SK-N-DZ (cell line): ENCODE measurements around the gene BTBD19. TPM values are rescaled to one million over a fixed set of nuclear protein-coding genes. Genes with fewer than 3 reads are reported as not detected.
"Not testable (repeated sequence)": the region's sequence is repeated elsewhere in the genome, so short reads cannot be mapped to it uniquely, and the experiment has no call there.

Experiments used
- DNase-seq: peaks from one replicate; pipeline ENCODE4 v3.0.0-alpha.2; 2015; ENCODE audit warnings: low spot score
- polyA plus RNA-seq, 2 experiments: library from polyadenylated mRNA; depleted of rRNA; stranded (reverse); fragments of >200 nt; gene quantifications; 2 replicates each; pipeline ENCODE4 v1.2.3, GENCODE V29; 2014

The BTBD19 gene, protein sequence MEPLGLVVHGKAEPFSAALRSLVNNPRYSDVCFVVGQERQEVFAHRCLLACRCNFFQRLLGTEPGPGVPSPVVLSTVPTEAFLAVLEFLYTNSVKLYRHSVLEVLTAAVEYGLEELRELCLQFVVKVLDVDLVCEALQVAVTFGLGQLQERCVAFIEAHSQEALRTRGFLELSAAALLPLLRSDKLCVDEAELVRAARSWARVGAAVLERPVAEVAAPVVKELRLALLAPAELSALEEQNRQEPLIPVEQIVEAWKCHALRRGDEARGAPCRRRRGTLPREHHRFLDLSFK
- 0.53 and 0.97 TPM in 2 replicates for polyA plus RNA-seq (2014; cell fraction: cytosol; rRNA removed)
- 1.5 and 2.5 TPM in 2 replicates for polyA plus RNA-seq (2014; cell fraction: nucleus; rRNA removed)

DNA sequence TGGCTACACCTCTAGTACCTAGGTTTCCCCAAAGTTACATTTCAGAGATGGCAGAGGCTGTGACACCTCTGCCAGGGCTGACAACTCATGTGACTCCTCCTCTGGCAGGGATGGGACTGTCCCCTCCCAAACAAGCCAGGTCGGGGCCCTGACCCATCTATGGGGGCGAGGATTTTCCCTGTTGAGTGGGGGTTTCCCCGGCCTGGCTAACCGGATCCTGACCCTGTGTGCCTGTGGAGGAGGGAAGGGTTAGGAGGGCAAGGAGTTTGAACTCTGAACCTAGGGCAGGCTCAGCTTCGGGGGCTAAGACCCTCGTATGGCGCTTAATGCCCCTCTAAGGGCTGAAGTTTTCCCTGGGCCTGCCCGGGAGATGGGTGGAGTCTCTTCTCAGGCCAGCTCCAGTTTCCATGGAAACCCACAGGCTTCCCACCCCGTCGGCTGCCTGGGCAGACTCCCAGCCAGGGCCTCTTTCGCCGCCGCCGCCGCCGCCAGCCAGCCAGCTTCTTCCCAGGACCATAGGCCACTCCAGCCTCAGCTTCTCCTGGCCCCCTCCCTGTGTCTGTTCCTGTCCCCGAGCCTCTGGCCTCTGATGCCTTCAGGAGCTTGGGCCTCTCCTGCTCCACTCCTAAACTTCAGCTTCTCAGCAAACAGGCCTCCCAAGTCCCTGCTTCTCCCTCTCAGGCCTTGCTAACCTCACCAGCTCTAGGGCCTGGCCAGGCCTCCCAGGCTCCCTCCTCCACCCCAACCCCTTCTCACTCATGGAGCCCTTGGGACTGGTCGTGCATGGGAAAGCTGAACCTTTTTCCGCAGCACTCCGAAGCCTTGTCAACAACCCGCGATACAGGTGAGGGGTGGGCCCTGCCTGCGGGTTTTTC lies at the start of gene BTBD19:
Gene BTBD19, plus strand, starts transcription at position 461 of the 875 bp plus-strand sequence. Its CDS starts 298 bp downstream, at position 759.
- peak; percentile 77 for DNase-seq

DNA sequence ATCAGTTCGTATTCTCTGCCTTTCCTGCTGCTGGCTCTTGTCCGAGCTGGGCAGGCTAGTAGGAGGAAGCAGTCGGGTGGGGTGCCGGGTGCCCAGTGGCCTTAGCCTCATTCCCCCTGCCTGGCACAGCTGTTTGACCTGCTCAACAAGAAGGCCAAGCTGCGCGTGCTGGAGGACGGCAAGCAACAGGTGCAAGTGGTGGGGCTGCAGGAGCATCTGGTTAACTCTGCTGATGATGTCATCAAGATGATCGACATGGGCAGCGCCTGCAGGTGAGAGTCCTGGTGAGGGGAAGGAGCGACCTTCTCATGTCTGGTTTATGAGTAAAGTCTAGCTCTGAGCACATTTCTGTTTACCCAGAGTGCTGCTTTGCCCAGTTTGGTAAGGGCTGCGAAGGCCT lies 49.2 kb upstream of the BTBD19 start:
- no peak for DNase-seq

DNA sequence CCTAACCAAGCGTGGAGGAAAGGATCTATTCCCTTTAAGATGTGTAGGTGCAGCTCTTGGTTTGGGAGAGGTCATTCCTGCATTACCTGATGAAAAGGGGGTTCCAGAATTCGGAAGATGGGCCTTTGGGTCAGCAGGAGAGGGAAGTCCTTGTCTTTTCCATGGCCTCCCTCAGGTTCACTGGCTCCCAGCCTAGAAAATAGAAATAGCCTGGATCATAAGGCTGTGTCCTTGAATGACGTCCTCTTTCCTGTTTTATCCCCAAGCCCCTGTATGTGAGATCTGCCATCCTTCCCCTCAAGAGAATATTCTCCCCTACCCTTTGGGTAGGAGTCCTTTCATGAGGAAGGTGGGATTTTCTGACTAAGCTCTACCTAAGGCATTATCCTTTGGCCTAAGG lies 47.4 kb upstream of the BTBD19 start:
- DNase-seq, result no peak

DNA sequence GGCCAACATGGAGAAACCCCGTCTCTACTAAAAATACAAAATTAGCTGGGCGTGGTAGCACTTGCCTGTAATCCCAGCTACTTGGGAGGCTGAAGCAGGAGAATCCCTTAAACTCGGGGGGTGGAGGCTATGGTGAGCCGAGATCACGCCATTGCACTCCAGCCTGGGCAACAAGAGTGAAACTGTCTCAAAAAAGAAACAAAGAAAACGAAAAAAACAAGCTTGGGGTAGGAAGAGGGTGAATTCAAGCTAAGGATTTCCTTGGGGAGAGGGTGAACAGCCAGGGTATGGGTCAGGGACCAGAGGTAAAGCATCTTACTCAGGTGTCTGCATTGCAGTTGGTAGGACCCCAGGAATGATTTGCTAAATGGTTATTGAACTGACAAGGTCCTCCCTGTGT lies 41.9 kb upstream of the BTBD19 start:
- DNase-seq, result not testable (repeated sequence)

DNA sequence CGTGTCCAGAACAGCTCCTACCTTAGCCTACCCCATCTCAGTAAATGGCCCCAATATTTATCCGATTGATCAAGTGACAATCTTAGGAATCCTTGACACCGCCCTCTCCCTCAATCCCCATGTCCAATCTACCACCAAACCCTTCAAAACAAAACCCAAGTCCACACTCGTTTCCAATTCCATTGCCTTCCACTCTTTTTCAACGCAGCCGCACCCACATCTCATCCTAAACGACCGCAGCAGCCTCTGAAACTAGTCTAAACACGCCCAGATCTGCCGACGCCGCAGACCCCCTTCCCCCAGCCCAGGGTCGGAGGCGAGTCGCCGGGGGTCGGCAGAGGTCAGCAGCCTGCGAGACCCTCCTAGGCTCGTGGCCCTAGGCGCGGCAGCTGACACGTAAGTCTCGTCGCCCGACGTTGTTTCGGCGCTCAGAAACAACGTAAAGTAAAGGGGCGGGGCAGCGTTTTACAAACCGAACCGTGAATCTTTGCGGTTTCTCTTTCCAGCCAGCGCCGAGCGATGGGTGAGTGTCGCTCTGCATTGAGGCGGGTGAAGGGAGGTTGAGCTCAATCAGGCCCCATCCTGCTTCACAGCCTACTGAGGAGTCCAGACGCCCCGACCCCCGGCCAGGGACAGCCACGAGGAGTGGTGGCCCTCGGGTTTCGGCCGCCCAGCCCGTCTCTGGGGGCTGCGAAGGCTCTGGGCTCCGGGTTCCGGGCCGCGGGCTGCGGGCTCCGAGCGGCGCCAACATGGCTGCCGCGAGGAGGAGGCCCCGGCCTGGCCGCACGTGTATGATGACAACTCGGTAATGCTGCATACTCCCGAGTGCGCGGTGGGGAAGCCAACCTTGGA lies 33.0 kb upstream of the BTBD19 start, which contains the start of gene RPS8:
Gene RPS8, plus strand, starts transcription at position 463 of the 852 bp plus-strand sequence. Its CDS starts 57 bp downstream, at position 520.
- peak; percentile 93 for DNase-seq

DNA sequence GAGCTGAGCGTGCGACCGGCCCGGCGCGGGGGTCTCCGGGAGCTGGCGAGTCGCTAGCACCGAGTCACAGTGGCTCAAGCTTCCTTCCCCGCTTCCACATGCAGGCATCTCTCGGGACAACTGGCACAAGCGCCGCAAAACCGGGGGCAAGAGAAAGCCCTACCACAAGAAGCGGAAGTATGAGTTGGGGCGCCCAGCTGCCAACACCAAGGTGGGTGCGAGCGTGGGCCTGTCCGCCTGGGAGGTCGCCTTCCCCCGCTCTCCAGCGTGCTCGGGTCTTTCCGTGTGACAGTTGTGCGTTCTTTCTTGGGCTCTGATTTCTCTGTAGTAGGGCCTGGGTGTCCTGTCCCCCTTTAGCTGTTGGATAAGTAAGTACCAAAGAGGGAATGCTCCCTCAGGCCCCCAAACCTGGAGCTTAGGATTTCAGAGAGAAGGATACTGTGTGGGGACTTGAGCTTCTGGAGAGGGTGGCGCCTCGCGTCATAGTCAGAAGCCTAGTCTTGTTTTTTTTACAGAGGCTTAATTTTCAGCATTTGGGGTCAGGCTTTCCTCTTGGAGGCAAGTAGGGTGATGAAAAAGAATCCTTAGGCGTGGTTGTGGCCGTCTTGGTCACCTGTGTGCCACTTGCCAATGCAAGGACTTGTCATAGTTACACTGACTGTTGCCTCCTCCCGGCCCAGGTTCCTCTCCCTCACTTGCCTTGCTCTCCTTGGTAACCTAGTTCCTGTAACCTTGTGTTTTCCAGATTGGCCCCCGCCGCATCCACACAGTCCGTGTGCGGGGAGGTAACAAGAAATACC lies 32.2 kb upstream of the BTBD19 start:
- no peak for DNase-seq

DNA sequence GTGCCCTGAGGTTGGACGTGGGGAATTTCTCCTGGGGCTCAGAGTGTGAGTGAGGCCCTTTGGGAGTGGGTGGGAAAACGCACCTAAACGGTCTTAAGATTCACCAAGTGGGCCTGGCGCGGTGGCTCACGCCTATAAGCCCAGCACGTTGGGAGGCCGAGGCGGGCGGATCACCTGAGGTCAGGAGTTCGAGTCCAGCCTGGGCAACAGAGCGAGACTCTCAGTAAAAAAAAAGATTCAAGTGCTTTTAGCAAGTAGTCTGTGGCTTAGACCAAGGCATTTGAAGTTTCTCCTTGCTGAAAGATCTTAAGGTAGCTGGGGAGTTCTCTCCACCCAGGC lies 31.6 kb upstream of the BTBD19 start:
- DNase-seq, result no peak

DNA sequence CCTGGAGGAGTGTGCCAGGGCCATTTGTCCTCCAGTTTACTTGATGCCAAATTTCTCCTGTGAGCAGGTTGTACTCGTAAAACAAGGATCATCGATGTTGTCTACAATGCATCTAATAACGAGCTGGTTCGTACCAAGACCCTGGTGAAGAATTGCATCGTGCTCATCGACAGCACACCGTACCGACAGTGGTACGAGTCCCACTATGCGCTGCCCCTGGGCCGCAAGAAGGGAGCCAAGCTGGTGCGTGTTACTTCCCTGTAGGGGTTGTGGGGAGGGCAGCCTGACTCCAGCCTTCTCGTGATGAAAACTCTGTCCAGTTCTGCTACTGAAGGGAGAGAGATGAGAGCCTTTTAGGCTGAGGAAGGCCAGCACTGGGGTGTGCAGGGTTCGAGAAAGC lies 30.8 kb upstream of the BTBD19 start:
- no peak for DNase-seq

DNA sequence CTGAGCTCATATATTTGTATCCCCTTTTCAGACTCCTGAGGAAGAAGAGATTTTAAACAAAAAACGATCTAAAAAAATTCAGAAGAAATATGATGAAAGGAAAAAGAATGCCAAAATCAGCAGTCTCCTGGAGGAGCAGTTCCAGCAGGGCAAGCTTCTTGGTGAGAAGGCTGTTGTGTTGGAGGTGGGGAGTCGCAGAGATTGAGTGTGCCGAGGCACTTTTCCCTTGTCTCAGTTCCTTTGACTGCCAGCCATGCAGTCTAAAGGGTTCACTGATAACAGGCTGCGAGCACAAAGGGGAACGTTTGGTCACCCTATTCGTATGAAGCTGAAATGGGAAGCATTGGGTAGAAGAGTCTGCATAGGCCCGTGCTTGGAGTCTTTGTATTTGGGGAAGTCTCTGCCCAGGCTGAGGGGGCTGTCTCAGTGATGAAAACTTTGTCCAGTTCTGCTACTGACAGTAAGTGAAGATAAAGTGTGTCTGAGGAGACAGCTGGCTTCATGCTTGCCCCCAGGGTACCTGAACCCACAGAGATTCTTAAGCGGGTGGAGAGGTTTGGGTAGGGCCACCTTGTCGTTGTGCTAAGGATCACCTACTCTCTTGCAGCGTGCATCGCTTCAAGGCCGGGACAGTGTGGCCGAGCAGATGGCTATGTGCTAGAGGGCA lies 30.2 kb upstream of the BTBD19 start:
- DNase-seq, result no peak

DNA sequence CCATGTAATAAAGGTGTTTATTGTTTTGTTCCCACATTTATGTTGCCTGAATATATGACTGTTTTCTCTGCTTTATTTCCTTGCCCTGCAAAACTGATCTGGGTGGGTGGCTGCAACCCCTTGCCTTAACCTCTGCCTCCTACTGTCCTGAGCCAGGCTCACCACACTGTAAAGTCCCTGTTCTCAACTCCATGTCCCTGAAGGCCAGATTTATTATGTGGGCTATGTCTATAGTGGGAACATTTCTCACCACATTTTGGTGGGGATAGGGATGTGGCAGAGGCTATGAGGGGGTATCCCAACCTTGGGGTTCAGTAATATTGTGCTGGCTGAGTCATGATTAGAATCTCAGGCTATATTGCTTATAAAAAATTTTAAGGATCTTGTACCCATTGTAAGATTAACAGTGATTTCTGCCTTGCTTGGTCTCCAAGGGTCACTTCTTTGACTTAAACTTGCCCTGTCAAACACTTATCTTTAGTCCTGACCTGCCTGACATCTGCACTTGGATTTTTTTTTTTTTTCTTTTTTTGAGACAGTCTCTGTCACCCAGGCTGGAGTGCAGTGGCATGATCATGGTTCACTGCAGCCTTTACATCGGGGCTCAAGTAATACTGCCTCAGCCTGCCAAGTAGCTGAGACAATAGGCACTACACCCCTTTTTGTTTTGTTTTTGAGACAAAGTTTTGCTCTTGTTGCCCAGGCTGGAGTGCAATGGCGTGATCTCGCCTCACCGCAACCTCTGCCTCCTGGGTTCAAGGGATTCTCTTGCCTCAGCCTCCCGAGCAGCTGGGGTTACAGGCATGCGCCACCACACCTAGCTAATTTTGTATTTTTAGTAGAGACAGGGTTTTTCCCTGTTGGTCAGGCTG lies 29.4 kb upstream of the BTBD19 start:
- no peak for DNase-seq

DNA sequence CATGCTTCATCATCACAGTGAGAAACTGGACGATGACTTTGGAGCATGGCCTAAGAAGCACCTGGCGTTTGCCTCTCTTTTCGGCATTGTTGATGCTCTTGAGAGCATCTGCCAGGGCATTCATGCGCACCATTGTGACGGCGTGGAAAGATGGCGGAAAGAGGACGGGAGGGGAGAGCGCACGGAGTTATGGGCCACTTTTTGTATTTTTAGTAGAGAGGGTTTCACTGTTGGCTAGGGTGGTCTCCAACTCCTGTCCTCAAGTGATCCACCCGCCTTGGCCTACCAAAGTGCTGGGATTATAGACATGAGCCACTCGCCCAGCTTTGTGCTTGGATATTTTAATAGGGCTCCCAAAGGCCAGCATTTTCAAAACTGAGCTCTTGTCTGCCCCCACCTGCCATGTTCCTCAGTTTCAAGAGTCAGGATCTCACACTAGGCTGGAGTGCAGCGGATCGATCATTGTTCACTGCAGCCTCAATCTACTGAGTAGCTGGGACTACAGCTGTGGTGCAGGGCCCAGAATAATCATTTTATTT lies 27.7 kb upstream of the BTBD19 start:
- DNase-seq, result no peak

DNA sequence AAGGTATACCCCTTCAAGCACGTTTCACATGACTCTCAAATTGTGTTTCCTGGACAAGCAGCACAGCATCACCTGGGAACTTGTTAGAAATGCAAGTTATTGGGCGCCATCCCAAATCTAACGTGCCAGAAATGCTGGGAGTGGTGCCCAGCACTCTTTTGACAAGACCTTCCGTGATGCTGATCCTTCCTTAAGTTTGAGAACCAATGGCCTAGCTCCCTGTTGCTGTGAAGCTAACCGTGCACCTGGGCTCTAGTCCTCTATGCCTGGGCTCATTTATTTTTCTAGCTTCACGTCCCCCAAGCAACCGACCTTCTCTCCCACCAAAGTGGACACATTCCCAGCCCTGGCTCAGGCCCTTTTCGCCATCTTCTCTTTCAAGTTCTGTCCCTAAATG lies 24.6 kb upstream of the BTBD19 start:
- DNase-seq, result no peak

DNA sequence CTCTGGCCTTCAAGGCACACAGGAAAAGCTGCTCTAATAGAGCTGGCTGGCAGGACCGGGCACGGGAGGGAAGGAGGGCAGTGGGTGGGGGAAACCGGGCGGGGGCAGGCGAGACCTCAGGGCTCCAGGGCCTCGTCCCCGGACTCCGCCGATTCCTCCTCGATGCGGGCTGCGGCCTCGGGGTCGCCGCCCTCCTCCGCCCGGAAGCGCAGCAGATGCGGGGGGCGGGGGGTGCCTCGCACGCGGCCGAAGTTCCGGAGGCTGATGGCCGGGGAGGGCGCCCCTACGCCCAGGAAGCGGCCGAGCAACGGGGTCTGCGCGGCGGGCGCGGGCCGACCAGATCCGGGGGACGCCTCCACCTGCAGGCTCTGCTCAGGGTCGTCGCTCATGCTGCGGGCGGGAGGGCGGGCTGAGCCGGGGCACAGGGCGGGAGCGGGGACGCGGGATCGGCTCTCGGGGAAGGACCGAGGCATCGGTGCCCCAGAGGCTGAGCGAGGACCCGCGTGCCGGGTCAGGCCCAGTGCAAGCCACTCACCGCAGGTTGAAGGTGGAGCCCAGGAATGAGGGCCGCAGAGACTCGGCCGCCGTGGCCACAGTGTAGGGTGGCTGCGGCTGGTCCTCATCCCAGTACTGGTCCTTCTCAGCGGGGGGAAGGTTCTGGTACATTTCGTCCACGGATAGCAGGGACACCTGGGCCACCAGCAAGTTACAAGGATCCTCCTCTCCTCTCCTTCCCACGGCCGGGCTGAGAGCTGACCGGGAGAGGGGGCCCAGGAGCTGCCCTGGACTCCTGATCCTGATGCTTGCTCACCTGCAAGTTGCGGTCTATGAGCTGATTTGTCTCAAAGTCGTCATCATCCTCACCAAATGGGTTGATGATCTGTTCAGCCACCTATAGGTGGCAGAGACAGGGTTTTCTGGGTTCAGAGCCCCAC lies 24.0 kb upstream of the BTBD19 start:
- no peak for DNase-seq

DNA sequence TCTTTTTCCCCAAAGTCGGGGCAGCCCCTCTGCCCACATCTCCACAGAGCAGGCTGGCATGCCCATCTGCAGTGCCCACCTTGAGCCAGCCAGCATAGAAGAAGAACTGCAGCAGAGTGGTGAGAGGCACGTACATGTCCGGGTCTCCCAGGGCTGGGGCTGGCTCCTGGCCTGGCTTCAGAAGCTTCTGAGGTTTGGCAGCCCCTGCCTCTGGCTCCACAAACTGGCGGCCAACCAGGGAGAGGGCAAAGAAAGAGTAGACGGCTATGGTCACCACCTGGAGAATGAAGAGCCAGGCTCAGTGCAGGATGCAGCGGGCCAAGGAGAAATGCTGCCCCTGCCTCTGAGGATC lies 23.3 kb upstream of the BTBD19 start:
- no peak for DNase-seq

DNA sequence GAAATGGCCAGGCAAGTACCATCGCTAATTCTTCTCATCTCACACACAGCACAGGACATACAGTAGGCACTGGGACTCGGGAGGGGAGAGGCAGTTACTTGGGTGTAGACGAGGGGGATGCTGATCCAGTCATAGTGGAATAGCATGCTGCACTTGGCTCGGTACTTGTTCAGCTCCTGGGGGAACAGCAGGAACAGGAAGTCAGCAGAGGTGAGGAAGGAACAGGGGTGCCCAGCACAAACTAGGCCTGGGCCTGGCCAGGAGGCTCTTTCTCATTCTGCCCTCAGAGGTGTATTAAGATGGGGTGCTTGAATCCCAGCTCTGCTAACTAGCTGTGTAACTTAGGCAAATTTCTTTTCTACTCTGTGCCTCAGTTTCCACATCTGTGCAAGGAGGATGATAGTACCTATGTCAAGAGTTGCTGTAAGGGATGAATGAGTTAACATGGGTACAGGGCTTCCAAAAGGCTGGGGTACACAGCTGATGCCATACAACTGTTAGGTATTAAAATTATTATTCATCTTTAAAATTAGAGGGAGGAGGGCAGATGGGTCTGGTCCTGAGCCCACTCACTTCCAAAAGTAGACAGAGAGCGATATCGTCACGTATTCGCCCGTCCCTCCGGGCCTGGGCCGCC lies 22.7 kb upstream of the BTBD19 start:
- no peak for DNase-seq

DNA sequence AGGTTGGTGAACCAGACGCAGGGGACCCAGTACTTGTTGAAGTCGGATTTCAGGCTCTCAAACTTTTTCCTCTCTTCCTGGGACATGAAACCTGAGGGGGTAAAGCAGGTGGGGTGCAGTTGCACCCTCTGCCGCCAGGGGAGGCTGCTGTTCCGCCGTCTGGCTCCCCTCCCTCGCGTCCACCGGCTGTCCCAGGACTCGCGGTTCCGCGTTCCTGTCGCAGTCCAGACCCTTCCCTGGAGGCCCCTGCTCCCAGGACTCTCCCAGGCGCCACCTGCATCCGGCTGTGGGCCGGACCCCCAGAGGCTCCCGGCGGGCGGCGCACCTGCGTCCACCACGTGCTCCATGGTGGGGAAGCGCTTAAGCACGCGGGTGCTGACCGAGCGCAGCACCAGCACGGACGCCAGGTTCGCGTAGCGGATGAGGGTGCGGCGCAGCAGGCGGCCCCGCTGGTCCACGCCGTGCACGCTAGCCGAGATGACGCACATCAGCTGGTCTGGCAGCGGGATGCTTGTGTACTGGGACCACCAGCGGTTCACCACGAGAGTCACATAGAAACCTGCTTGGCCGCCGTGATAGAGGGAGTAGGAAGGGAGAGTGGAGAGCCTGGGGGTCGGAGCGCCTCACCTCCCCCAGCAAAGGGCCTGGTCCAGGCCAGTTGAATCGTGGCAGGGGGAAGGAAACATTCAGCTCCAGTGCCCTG lies 22.0 kb upstream of the BTBD19 start:
- peak; percentile 70 for DNase-seq

DNA sequence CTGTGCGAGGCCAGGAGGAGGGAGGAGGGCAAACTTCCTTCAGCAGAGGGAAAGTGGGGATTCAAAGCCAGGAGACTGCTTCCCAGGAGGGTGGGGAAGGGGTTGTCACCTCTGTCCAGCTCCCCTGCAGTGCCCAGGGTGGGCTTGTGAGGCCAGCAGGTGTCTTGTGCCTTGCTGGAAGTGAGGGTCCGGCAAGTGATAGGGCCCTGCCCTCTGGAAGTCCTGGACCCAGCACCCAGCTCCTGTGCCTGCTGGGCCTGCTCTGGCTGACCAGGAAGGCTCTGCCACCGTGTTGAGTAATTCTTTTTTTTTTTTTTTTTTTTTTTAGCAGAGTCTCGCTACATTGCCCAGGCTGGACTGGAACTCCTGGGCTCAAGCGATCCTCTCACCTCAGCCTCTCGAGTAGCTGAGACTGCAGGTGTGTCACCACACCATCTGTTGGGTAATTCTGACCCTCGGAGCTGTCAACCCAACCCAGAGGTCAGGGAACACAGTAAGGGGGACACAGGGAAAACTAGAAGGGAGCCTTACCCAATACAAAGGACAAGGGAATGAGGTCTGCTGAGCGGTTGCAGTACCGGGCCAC lies 21.4 kb upstream of the BTBD19 start:
- no peak for DNase-seq
